IPS-NIHi11 (cell line): ENCODE data around the gene OR7C2.
"Not testable (repeated sequence)": the region's sequence is repeated elsewhere in the genome, so short reads cannot be mapped to it uniquely, and the experiment has no call there.

Experiments used
- DNase-seq: peaks from one replicate; pipeline ENCODE4 v3.0.0; 2012; ENCODE audit warnings: mixed read lengths, low spot score

The OR7C2 gene

GRCh38 chr19:14941189-14941588 is at the start of gene OR7C2:
TSS of gene OR7C2 (plus strand) at chr19:14941489. CDS start at chr19:14941489, 0 bp downstream.
- no peak for DNase-seq

DNA sequence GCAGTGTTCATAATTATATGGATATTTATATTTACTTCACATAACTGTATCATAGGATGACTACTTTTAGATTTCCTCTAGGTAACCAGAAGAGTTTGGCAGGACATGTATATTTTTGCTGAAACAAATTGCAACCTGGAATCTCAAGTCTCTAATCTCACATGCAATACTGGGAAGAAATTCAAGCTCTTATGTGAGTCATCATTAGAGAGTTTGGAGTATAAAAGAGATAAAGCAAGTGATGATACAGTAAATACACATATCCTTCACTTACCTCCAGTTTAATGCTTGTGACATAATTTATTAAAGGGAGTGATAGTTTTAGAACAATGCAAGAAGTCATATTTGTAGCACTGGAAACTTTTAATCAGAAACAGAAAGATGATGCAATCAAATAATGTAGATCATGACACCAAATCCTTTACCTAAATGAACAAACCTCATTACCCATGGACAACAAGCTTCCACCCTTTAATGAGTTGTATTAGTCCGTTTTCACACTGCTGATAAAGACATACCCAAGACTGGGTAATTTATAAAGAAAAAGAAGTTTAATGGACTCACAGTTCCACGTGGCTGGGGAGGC is 39.5 kb upstream of the OR7C2 start:
- DNase-seq = no peak

DNA sequence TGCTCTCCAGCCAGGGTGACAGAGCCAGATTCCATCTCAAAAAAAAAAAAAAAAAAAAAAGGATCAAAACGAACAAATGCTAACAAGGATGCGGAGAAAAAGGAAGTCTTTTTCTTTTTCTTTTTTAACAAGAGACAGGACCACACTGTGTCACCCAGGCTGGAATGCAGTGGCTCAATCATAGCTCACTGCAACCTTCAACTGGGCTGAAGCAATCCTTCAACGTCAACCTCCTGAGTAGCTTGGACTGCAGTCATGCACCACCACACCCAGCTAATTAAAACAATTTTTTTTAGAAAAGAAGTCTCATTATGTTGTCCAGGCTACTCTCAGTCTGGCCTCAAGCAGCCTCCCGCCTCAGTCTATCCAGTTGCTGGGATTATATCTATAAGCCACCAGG is 34.6 kb upstream of the OR7C2 start:
- no peak for DNase-seq

DNA sequence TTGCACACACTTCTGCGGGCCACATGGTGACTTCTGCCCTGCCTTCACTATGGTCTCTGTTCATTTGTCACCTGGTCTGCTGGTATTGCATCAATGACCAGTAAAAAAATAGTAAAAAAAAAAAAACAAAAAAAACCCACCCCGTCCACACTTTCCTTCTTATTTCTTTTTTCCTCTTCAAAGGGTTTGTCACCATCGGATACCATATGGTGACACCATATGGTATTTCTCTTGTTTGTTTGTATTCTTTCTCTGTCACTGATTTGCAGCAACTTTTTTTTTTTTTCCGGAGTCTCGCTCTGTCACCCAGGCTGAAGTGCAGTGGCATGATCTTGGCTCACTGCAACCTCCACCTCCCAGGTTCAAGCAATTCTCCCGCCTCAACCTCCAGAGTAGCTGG is 26.2 kb upstream of the OR7C2 start:
- no peak for DNase-seq

DNA sequence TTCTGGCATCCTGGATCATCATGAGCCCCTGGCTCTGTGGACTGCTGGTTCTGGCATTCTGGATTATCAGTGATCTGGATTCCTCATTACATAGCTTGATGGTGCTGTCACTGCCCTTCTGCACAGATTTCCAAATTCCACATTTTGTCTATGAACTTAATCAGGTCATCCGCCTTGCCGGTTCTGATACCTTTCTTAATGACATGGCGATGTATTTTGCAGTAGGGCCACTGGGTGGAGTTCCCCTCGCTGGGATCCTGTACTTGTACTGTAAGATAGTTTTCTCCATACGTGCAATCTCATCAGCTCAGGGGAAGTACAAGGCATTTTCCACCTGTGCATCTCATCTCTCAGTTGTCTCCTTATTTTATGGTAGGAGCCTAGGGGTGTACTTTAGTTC is 24.4 kb upstream of the OR7C2 start:
- DNase-seq = no peak

- DNase-seq = no peak
Measured at GRCh38 chr19:14933506-14933905, 7.8 kb upstream of the OR7C2 start.

DNA sequence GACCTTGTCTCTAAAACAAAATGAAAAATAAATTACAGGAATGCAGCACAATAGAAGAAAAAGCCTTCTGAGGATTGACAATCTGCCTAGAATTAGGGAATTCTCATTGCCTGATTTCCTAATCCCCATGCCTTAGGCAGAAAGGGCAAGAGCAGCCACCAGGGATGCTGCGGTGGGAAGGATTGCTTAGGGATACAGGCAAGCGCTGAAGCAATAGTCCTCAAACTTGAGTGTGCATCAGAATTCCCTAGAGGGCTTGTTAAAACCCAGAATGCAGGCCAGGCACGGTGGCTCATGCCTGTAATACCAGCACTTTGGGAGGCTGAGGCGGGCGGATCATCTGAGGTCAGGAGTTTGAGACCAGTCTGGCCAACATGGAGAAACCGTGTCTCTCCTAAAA is 1.0 kb upstream of the OR7C2 start:
- DNase-seq = no peak

DNA sequence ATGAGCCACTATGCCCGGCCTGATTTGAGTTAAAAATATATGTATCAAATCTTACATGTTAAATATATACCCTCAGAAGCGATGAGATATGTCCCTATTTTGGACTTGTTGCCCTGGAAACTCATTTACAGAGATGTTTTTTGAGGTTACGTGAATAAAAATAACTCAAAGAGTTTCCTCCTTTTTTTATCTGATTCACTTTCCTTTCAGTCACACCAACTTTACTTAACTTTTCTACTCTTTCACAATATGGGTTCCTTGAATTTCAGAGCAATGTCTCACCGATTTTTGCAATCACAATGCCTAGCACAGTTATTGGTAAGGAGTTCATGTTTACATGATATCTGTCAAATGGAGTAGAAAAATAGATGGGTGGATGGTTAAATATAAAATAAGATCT is 2.3 kb downstream of the OR7C2 start:
- no peak for DNase-seq

- DNase-seq = no peak
Measured at GRCh38 chr19:14944456-14944855, 3.2 kb downstream of the OR7C2 start.

DNA sequence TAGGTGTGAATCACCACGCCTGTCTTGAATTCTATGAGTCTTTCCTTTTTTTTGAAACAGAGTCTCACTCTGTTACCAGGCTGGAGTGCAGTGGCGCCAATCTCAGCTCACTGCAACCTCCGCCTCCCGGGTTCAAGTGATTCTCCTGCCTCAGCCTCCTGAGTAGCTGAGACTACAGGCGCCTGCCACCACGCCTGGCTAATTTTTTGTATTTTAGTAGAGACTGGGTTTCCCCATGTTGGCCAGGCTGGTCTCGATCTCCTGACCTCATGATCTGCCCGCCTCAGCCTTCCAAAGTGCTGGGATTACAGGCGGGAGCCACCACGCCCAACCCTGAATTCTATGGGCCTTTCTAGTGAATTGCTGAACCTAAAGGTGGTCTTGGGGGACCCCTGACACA is 8.1 kb downstream of the OR7C2 start:
- not testable (repeated sequence) for DNase-seq

DNA sequence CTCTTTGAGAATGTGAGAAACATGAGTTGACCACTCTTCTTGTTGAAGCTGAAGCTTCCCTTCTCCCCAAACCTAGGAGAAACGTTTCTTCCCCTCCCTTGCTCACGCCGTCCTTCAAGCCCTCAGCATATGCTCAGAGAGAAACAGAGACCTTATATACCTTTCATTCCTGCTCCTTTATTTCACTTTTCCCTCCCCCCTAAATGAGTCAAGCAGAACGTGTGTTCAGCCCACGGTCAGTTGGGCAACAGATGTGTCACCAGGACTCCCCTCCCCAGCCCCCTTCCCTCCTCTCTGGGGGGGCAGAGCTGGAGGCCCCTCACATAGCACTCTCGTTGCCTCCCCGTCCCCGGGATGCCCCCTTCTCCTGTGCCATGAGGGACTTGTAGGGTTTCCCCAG is 8.6 kb downstream of the OR7C2 start:
- no peak for DNase-seq

- DNase-seq = no peak
Measured at GRCh38 chr19:14950421-14950820, 9.1 kb downstream of the OR7C2 start.

- DNase-seq = no peak
Measured at GRCh38 chr19:14952767-14953166, 11.5 kb downstream of the OR7C2 start.

DNA sequence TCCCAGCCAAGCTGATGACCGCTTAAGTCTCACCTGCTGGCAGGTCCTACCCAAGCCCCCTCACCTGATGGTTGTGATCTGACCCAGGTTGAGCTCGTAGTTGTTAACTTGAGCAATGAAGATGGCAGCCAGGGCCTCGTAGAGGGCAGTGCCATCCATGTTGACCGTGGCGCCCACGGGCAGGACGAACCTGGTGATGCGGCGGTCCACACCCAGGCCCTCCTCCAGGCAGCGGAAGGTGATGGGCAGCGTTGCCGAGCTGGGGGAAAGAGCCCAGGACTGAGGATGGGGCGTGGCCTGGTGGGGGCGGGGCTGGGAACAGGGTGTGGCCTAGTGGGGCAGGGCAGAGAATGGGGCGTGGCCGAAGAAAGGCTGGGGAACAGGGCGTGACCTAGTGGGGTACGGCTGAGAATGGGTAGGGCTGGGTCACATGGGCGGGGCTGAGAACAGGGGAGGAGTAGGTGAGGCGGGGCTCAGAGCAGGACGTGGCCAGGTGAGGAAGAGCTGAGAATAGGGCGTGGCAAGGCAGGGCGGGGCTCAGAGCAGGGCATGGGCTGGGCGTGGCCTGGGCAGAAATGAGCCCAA is 12.9 kb downstream of the OR7C2 start:
- DNase-seq = peak; percentile 23

DNA sequence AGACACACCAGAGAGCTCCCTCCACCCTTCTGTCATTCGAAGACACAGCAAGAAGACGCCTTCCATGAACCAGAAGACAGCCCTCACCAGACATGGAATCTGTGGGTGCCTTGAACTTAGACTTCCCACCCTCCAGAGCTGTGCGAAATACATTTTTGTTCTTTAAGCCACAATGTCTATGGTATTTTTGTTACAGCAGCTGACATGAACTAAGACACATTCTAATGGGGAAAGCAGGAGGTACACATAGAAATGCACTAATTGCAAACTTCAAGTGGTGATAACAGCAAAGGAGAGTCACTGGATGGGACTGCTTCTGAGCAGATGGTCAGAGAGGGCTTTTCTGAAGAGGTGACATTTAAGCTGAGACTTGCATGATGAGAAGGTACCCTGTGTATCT is 16.2 kb downstream of the OR7C2 start:
- DNase-seq = no peak

- no peak for DNase-seq
Measured at GRCh38 chr19:14959263-14959662, 18.0 kb downstream of the OR7C2 start.

- DNase-seq = no peak
Measured at GRCh38 chr19:14961956-14962685, 20.8 kb downstream of the OR7C2 start.

DNA sequence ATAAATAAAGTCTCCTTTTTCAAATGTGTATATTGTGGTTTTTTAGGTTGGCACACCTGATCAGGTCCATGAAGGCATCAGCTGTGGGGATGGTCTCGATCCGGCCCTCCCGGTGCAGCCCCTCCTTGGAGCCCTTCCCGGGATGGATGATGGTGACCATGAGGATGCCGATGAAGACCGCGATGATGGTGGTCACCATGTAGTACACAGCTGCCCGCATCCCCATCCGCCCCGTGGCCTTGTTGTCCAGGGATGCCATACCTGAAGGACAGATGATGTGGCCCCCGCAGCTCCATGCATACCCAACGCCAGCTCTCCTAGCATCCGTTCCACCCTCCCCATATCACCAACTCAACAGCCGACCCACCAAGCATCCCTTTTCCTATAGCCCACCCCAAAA is 27.0 kb downstream of the OR7C2 start:
- DNase-seq = no peak

DNA sequence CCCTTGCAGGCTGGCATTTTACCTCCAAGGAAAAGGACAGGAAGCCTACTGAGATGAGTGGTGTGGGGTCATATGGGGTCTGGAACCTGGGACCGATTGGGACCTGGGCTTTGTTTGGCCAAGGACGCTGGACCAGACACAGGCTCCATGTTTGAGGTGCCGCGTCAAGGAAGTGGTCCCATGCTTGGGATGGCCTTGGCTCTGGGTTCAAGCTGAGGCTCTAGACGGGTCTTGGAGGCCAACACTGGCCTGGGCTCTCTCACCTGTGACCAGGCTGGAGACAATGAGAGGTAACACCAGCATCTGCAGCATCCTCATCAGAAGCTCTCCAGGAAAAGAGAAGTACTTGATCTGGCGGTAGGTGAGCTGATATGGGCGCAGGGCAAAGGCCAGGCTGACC is 30.2 kb downstream of the OR7C2 start:
- no peak for DNase-seq

DNA sequence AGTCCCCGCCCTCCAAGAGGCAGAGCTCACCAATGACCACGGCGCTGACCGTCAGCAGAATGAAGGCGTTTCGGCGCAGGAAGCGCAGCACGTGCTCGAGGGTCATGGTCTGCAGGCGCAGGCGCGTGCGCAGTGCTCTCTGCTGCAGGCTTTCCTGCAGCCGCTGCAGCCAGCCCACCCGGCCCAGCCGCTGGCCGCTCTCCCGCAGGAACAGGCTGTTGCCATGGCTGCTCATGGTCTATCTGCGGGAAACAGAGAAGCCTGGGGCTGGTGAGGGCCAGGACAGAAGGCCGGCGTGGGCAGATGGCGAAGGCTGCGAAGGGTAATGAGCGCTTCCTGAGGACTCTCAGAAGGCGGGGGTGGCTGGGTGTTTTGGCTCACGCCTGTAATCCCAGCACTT is 31.4 kb downstream of the OR7C2 start:
- no peak for DNase-seq

DNA sequence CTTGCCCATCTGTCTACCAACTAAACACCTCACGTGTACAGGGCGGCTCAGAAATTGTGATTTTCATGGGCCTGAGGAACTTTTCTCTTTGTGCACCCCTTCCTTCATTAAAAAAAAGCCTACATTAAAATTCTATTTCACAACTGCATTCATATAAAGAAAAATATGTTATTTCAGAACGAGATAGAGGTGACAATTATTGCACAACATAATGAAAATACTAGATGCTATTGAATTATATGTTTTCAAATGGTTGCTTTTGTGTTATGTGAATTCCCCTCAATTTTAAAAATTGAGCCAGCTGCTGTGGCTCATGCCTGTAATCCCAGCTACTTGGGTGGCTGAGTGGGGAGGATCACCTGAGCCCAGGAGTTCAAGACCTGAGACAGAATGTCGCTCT is 33.2 kb downstream of the OR7C2 start:
- DNase-seq = no peak

DNA sequence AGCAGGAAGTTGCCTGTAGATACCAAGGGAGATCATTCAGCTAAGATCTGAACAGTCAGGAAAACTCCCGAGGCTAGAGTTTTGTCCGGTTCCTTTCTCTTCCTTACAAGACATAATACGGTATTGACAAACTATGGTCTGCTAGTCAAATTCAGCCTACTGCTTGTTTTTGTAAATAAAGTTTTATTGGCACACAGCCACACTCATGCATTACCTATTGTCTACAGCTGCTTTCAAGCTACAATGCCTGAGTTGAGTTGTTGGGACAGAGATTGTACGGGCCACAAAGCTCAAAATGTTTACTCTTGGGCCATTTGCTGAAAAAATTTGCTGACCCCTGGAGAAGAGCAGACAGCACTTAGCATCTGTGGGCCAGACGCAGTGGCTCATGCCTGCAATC is 35.8 kb downstream of the OR7C2 start:
- DNase-seq = no peak

DNA sequence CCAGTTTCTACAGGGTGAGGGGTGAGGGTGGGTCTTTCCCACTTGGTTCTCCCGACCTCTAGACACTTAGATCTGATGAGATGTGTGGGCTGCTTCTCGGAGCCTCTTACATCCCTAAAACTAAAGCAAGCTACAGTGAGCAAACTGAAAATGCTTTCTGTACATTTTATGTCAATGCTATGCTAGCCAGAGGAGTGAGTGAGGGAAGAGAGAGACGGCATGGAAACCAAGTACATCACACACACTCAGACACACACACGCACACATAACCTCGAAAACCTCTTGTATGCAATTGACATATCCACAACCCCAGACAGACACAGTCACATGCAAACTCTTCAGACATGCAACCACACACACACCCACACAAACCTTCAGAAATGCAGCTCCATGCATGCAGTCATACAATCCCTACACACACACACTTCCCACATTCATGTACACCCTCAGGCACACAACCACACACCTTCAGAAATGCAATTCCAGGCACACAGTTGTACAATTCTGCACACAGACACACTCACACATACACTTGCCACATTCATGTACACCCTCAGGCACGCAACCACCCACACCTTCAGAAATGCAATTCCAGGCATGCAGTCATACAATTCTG is 37.0 kb downstream of the OR7C2 start:
- no peak for DNase-seq
